ENCODE measurements around the gene SEPTIN2. TPM values are rescaled to one million over a fixed set of nuclear protein-coding genes. Genes with fewer than 3 reads are reported as not detected.
"Not testable (repeated sequence)": the region's sequence is repeated elsewhere in the genome, so short reads cannot be mapped to it uniquely, and the experiment has no call there.

SEPTIN2 gene
- total RNA-seq, 1 donor from 2014 or later = 411 TPM

DNA sequence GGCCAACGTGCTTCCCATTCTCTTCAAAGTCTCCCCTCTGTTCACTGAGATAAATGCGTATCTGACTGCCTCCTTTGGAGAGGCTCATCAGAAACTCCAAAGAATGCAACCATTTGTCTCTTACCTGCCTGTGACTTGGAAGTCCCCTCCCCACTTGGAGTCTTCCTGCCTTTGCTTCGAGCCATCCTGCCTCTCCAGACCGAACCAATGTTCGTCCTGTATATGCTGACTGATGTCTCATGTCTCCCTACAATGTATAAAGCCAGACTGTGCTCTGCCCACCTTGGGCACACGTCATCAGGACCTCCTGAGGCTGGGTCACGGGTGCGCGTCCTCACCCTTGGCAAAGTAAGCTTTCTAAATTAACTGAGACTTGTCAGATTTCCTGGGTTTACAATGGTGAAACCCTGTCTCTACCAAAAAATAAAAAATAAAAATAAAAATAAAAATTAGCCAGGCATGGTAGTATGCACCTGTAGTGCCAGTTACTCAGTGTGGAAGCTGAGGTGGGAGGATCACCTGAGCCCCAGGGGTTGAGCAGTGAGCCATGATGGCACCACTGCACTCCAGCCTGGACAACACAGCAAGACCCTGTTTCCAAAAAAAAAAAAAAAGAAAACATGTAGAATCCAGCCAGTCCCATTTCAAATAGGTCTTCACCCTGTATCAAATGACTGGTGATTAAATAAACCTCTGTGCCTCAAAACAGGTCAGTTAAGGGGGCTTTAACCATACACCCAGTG lies 29.2 kb upstream of the SEPTIN2 start:
- DNase-seq (ENCODE audit: low read depth in 2 of 2) = no peak

DNA sequence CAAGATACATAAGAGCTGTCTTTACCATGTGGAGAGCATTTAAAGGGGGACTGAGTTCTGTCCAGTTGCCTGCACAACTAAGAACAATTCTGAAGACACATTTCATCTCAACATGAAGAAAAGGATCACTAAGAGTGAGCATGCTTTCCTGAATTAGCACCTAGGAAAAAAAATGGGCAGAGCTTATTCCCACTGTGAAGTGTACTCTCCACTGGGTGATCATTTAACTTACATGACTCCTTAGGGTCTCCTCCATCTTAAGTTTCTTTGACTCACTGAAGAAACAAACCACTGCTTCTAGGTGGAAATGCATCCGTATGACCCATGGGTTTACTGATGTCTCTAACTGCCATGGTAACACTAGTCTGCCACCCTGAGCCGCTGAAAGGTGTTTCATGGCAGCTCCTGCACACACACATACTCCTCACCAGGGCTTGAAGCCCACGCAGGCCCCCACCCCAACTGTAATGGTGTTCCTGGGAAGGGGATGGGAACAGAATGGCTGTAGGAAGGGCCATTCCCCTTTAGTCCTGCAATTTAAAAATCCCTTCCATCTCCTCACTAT lies 27.3 kb upstream of the SEPTIN2 start:
- no peak for DNase-seq (ENCODE audit: low read depth in 2 of 2)

DNA sequence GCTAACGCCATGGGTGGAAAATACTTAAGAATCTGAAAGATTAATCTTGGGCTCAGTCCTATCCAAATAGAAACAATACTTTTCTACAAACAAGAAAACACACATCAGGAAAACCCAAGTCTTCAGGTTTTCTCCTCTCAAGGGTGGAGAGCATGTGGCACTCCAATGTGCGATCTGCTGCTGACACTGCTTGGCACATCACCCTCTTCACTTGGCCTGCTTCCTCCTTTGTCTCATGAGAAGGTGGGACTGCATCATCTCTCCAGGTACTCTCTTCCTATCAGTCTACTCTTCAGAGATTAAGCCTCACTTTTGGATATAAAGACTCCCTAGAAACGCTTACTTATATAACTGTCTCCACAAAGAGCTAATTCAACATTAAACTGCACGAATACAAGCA lies 26.7 kb upstream of the SEPTIN2 start:
- no peak for DNase-seq (ENCODE audit: low read depth in 2 of 2)

DNA sequence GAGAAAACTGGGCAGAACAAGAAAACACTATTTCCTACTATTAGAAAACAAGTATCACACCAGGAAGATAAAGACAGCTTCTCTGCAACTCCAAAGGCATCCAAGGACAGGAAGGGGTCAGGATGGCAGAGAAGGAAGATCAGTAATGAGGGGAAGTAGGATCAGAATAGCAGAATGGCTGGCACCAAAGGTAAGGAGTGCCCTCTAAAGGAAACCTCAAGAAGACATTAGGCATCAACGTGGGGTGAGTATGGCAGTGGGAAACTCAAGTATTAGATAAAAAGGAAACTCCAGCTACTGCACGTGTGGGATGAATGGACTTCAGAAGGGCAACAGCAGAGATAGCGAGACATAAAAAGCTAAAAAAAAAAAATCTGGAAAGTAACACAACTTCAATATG lies 26.1 kb upstream of the SEPTIN2 start:
- no peak for DNase-seq (ENCODE audit: low read depth in 2 of 2)

DNA sequence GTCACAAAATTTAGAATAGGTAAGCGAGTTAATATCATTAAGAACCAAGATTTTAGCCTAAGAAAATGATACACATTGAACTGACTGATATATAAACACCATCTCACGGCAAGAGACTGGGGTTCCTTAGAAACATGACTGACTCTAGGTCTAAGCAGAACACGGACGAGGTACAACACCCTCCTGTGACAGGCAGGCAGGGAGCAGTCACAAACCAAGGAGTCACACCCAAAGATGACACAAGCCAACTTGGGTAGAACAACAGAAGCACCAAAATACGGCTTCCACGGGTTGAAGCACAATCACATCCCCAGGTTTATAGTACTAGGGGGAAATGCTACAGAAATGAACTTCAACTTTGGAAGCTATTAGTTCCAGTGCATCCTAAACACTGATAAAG lies 24.6 kb upstream of the SEPTIN2 start:
- no peak for DNase-seq (ENCODE audit: low read depth in 2 of 2)

DNA sequence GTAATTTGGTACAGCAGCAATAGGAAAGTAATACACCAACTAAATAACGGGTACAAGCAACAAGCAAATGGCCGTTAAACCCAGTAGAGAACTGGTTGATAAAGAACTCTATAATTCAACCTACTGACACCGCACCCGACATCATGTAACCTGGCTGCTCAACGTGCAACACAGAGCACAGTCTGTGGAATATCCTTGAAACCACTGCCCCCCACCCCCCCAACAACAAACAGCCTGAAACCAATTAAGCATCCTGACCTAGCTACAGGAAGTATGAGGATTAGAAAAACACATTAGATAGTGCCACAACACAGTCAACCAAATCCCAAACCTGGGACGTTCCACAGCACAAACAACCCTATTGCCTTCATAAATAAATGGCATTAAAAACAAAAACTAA lies 23.7 kb upstream of the SEPTIN2 start:
- no peak for DNase-seq (ENCODE audit: low read depth in 2 of 2)

DNA sequence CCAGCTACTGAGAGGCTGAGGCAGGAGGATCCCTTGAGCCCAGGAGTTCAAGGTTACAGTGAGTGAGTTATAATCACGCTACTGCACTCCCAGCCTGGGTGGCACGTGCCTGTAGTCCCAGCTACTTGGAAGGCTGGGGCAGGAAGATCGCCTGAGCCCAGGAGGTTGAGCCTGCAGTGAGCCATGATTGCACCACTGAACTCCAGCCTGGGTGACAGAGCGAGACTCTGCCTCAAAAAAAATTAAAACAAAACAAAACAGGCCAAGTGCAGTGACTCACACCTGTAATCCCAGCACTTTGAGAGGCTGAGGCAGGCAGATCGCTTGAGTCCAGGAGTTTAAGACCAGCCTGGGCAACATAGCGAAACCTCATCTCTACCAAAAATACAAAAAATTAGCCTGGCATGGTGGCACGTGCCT lies 22.3 kb upstream of the SEPTIN2 start:
- DNase-seq (ENCODE audit: low read depth in 2 of 2) = not testable (repeated sequence)

DNA sequence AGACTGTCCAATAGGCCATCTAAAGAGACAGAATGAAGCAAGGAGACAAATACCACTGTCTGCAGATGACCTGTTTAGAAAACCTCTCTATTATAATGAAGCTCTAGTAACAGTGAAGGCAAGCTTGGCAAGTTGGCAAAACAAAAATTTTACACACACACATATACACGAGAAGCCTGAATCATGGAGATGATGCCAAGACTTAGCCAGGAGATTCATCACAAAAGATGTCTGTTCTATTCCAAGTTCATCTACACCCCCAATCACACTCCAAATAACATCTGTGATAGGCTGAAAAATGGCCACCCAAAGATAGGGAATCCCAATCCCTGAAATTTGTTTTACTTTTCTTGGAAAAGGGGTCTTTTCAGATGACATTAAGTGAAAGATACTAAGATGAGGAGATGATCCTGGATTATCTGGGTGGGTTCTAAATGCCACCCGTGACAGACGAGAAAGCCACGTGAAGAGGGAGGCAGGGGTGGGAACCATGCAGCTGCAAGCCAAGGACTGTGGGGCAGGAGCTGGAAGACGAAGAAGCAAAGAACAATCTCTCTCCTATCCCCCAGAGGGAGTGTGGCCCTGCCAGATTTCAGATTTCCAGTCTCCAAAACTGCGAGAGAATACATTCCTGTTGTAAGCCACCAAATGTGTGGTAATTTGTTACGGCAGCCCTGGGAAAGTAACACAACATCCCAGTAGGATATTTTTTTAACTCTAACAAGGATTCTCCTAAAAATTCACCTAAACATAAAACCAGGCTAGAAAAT lies 20.2 kb upstream of the SEPTIN2 start:
- no peak for DNase-seq (ENCODE audit: low read depth in 2 of 2)

DNA sequence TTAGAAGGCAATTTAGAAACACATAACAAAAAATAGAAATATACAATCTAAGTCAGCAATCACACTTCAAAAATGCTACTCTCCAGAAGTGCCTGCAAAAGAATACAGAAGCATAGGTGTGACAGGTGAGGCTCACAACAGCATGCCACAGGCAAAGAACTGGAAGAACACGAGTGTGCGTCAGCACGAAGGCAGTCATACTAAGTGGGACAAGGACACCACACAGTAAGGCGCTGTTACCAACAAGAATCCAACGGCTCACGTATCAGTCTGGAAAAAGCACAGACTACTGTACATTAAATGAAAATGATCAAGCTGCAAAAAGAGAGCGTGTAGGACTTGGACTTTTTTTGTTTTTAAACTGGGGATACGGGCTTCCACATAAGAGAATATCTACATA lies 19.0 kb upstream of the SEPTIN2 start:
- no peak for DNase-seq (ENCODE audit: low read depth in 2 of 2)

DNA sequence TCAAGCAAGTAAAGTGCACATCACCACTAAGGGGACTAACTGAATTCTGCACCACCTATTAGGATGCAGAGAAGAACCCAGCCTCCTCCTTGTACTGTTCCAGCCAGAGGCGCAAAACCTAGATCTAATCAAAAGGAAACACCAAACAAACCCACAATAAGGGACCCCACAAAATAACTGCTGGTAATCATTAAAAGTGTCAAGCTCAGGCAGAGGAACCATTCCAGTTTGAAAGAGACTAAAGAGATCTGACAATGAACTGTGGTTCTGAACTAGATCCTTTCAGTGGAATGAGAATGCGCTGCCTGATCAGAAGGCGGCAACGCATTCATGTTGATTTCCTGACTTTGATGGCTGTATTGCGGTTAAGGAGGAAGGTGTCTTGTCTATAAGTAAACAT lies 17.1 kb upstream of the SEPTIN2 start:
- no peak for DNase-seq (ENCODE audit: low read depth in 2 of 2)

DNA sequence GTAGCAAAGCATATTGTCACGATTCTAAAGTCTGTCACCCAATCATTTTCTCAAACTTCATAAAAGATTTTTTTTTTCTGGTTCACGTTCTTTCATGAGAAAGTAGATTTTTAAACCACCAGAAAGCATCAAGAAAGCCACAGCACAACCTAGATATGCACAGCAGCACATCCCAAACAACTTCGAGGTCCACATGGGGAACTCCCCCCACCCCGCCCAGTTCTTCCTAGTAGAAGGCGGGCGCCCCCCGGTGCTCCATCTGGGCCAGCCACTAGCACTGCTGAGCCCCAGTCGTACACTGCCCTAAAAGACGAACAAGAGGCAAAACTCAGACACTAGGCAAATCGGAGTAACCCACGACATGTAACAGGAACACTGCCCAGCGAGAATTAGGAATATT lies 15.7 kb upstream of the SEPTIN2 start:
- no peak for DNase-seq (ENCODE audit: low read depth in 2 of 2)

DNA sequence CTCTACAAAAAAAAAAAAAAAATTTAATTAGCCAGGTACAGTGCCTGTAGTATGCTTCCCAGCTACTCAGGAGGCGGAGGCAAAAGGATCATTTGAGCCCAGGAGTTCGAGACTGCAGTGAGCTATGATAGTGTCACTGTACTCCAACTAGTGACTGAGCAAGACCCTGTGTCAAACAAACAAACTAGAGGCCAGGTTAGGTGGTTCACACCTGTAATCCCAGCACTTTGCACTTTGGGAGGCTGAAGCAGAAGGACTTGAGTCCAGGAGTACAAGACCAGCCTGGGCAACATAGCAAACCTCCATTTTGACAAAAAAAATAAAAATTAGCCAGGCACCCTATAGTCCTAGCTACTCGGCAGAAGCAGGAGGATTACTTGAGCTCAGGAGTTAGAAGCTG lies 13.6 kb upstream of the SEPTIN2 start:
- no peak for DNase-seq (ENCODE audit: low read depth in 2 of 2)

DNA sequence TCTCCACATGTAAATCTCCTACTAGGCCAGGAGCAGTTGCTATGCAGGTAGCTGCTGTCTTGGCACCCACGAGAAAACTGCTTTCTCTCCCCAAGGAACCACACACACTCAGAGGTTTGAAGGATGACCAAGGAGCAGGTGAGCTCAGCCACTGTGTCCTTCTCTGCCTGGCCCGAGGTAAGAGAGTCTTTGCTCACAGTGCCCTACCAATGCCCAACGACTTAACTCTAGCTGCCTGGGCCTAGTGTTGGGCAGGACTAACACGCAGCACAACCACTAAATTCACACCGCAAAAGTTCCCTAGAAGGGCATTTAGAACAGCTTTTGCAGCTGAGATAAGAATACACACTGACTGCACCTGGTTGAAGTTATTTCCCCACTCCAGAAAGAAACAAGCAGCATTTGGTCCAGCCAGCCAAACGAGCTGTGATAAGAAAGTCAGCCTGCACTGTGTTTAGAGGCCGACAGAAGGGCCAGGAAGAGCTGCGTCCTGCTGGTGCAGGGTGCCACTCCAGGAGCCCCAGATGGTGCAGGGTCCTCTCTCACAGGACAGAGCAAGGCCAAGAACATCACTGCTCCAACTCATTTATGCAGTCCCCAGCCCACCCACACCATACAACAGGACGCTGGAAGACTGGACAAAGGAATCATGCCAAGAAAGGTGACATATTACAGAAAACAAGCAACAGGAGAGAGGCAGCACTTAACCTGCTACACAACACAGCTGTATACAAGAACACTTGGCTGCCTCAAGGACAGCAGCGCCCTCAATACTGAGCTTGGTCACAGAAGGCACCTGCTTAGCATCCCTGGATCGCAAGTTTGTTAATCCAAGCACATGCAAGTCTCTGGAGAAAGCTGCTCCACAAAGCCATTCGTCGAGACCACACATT lies 12.7 kb upstream of the SEPTIN2 start:
- no peak for DNase-seq (ENCODE audit: low read depth in 2 of 2)

DNA sequence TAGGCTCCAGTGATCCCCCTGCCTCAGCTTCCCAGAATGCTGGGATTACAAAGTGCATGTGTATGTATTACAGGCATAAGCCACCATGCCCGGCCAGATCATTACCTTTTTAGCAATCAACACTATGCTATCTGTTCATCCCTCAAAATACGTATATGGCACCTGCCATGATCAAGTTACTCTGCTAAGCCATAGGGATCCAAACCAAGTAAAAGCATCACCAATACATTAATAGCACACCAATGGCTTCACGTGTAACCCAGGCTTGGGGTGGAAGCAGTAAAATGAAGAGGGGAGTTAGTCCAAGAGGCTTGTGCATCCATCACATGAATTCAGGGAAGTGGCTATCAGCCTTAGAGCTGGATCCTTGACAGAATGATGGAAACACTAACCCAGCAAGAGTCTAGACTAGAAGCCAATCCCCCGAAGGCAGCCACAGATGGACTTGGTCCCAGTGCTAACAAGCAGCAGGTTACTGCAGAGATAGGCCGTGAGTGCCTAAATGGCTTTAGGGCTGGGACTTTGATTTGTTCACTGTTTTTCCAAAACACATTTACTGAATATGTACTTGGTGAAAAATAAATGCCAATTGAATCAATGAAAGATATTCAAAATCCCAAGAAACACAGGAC lies 11.6 kb upstream of the SEPTIN2 start:
- DNase-seq (ENCODE audit: low read depth in 2 of 2) = no peak

DNA sequence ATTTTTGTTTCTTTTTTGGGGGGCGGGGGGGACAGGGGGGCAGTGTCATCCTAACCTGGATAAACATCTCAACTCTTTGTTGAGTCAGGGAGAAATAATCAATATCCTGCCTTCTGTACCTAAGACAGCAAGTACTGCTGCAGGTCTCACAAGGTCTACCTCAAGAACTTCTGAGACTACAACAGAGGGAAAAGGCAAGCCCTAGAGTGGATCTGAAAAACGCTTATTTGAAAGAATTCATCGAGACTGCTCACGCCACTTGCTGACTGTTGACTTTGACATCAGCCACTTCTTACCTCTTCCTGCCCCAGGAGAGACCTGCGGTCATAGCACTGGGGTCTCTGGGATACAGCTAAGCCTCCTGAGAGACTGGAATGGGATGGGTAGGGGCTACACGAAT lies 8.7 kb upstream of the SEPTIN2 start:
- no peak for DNase-seq (ENCODE audit: low read depth in 2 of 2)

DNA sequence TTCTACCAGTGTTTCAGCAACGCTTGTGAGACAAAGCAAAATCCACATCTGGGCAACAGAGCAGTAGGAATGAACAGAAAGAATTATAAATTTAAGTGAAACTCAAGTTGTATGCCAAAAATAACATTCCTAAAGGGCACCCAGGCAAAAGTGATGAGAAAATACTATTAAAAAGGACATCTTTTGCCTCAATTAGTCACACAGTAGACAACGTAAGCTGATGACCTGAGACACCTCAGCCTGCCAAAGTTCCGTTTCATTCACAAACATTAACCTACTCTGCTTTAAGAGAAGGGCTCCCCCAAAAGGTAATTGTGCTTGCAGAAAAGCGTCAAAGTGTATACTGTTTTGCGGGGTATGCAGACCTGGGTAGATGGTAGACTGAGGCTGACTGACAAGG lies 7.5 kb upstream of the SEPTIN2 start:
- no peak for DNase-seq (ENCODE audit: low read depth in 2 of 2)

DNA sequence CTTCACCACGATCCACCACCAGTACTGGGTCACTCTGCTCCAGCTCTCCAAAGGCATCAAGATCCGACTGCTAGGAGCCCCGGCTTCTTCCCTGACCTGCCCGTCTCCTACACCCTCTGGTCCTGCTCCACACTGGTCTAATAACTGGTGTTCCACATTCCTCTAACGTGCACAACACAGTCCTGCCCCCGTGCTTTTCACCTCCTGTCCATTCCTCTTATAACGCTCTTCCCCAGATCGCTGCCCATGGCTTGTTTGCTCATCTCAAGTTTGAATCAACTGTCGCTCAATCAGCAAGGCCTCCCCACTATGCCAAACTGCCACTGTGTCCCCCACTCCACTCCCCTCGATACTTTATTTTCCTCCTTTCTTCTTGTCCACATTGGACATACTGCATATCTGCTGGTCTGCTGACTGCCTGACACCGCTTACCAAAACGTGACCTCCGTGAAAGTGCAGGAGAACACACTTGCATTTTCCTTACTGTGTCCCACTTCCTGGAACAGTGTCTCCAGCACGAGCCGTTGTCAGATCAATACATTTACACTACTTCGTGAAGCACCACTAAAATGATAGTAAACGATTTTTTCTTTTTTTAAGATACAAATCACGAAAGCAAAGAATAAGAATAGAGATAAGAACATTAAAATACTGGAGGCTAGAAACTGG lies 6.8 kb upstream of the SEPTIN2 start:
- no peak for DNase-seq (ENCODE audit: low read depth in 2 of 2)

DNA sequence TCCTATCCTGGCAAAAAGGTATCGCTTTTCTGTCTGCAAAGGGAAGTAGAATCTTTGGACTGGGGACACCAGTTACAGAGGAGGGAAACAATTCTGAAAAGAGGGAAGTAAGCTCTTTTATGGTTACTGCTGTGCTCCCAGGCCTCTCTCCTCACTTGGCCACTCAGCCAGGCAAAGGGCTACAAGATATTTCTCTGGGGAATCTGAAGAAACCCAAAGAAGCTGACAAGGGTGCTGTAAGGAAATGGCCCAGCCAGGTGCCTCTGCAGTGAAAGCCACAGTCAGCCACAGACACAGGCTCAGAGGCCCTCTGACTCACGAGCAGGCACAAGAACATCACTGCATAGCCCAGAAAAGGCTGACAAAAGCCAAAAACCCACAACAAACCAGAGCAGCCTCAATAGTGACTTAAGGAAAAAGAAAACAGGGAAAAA lies 6.0 kb upstream of the SEPTIN2 start:
- DNase-seq (ENCODE audit: low read depth in 2 of 2) = peak in 1 of 2 donors; percentile 44

DNA sequence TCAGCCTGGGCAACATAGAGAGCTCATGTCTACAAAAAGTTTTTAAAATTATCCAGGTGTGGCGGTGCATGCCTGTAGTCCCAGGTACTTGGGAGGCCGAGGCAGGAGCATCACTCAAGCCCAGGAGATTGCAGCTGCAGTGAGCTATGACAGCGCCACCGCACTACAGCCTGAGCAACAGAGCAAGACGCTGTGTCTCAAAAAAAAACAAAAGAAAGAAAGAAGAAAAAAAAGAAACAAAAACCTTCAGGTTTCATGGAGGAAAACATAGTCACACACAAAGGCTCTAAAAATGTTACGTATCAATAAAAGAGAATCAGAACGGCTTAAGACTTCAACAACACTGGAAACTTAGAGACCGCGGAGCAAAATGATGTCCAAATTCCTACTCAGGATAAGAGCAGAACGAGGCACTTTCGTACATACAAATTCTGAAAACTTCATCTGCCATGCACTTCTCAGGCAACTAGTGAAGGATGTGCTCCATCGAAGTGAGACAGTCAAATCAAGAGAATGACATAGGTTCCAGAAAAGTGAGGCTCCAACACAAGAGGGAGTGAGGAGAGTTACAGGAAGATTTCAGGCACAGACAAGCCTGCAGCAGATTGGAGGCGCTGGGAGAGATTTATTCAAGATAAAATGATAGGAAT lies 4.7 kb upstream of the SEPTIN2 start:
- no peak for DNase-seq (ENCODE audit: low read depth in 2 of 2)

DNA sequence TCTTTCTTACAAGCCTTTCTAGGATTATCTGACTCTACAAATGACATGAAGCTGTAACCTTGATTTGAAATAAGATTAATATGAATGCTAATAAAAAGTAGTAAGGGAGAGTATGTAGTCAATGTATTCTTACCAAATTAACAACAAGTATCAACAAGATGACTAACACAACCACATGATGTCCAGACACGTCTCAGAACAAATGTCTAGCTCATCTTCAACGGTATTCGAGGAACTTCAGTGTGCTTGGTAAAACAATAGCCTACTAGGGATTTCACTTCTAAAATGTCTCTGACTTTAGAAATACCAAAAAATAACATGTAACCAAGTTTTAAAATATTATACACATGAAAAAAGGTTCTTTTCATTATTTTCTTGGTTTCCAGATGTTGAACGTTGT lies 3.6 kb upstream of the SEPTIN2 start:
- DNase-seq (ENCODE audit: low read depth in 2 of 2) = peak in 1 of 2 donors; percentile 51
